GM21528 (cell line): ENCODE measurements around the gene DCTN3.

Experiments used
- ATAC-seq: cut with Tn5 transposase; IDR thresholded peaks from one replicate; pipeline ENCODE4 v1.9.1; 2021; ENCODE audit warnings: mild to moderate bottlenecking, moderate library complexity; ENCODE audit not compliant: unreplicated experiment, low FRiP score

DCTN3 gene

GRCh38 chr9:34620061-34620994 is at the start of gene DCTN3:
TSS of gene DCTN3 (minus strand) at chr9:34620495. CDS start at chr9:34620464, 31 bp downstream.
- ATAC-seq: peak; percentile 93

GRCh38 chr9:34665381-34666250 is 45.3 kb upstream of the DCTN3 start:
- peak; percentile 59 for ATAC-seq

DNA sequence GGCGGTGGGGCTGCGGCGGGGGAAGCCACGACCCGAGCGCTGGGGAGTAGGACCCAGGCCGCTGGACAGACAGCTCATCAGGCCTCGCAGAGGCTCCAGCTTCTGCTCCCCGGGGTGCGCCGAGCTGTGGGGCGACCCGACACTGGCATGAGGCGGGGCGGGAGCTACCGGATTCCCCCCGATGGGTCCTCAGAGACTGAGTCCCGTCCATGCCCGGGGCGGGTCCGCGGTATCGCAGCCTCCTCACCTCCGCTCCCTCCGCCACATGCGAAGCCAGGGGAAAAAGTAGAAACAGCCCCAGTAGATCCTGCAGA is 44.7 kb upstream of the DCTN3 start:
- ATAC-seq: peak; percentile 27

DNA sequence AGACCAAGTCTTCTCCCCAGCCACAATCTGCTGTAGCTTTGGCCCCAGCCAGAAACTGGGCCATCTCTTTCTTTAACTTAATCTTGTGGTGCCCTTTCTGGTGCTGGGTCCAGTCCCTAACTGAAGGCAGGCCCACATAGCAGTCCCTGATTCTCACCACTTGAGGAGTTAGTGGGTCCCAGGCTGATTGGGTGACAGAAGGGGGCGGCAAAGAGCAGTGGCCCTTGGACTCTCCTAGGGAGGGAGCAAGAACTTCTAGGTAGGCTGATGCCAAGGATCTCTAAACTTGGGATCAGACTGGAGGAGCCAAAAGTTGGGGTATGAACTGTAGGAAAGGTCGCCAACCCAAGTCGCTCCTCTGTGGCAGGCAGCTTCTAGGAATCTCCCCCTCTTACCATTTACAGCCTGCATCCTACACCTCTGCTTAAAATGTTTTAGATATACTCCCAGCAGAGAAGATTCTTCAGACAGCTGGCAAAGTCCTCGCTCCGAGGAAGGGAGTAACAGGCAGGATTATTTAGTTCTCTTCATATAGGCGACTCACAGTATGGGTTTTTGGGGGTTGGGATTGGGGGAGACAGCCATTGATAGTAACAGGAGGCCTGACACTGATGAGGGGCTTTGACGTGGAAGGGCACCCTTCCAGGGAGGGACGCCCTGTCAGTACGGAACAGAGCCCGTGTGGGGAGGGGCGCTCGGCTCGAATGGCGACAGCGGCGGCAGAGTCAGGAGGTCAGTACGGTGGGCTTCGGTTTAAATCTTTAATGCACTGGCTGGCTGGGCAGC is 44.2 kb upstream of the DCTN3 start:
- ATAC-seq: peak; percentile 37

DNA sequence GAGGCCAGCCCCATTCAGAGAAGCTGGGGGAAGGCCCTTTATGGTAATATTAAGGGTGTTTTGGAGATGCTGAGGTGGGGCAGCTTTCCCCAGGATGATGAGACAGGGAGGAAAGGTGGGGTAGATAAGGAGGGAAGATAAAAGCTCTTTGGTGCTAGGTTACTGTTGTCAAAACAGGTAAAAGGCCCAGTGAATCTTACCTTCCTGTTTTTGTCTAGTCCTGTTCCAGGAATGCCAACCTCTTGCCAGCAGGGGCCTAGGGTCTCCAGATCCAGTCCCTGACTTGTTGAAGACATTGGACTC is 43.0 kb upstream of the DCTN3 start:
- no peak for ATAC-seq

DNA sequence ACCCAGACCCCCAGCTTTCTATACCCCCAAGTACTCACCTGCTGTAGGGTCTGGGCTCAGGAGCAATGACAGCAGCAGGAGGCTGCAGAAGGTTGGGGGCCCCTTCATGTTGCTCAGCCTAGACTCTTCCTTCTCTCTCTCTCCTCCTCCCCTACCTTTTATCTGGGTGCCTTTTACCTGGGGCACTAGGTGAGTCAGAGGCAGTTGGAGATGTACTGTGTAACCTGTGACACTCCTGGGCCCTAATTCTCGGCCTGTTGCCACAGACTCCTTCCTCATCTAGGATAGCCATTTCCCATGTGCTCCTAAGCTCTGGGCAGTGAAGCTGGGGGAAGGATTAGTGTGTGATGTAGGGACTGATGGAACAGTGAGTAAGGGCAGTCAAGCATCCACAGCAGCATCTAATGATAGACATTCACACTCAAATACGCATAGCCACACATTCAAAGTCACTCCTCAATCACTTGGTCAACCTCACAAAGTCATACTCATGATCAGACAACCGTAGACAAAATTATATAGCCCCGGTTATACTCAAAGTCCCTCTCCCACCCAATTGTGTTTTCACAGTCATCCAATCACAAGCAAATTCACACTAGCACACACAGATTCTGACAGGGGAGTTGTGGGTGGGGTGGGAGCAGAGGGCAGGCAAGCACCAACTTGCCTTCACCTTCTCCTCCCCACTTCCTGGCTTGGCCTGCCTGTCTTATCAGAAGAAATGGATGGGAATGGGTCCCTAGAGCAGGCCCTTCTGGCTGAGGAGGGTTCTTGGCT is 42.4 kb upstream of the DCTN3 start, which contains the start of gene CCL27:
CCL27 (minus strand) TSS at position 132 of the 777 bp plus-strand sequence; CDS start at position 108, 24 bp downstream.
- ATAC-seq: no peak

DNA sequence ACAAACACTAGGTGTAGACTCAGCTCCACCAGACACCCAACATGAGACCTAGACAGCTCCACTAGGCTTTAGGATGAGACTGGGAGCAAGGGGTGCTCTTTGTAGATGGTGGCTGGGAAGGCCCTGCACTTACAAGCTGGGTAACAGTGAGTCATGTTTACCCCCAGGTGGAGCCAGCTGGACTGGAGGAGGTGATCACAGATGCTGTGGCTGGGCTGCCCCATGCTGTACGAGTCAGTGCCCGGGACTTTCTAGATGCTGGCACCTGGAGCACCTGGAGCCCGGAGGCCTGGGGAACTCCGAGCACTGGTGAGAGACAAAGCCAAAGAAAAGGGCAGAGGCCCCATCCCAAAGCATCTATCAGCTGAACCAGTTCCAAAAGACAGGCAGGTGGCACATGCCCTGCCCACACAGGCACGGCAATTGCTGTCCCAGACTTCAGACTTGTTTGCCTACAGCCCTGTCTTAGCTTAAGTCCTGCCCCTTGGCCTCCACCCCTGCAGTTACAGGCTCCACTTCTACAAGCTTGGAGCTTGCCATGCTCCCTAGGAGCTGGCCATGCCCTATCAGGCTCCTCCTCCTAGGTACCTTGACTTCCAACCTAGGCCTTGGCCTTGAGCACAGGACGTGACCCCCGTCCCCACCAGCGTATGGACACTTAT is 39.4 kb upstream of the DCTN3 start:
- no peak for ATAC-seq

- no peak for ATAC-seq
Observed at GRCh38 chr9:34658461-34658860, 38.2 kb upstream of the DCTN3 start.

- ATAC-seq: no peak
Observed at GRCh38 chr9:34656992-34657391, 36.7 kb upstream of the DCTN3 start.

DNA sequence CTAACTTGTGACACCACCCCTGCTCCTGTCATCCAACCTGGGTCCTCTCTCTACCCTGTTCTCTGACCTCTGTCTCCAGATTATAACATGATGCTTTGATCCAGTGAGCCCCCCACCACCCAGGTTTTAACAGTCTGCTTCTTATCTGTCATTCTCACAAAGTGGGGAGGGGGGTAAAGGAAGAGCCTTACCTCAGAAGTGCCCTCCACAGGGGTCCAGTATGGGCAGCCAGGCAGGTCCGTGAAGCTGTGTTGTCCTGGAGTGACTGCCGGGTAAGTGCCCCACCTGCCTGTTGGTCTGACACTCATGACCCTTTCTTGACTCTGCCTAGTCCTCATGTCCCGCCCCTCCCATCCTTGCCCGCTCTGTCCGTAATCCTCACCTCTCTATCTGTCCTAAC is 35.1 kb upstream of the DCTN3 start:
- no peak for ATAC-seq

DNA sequence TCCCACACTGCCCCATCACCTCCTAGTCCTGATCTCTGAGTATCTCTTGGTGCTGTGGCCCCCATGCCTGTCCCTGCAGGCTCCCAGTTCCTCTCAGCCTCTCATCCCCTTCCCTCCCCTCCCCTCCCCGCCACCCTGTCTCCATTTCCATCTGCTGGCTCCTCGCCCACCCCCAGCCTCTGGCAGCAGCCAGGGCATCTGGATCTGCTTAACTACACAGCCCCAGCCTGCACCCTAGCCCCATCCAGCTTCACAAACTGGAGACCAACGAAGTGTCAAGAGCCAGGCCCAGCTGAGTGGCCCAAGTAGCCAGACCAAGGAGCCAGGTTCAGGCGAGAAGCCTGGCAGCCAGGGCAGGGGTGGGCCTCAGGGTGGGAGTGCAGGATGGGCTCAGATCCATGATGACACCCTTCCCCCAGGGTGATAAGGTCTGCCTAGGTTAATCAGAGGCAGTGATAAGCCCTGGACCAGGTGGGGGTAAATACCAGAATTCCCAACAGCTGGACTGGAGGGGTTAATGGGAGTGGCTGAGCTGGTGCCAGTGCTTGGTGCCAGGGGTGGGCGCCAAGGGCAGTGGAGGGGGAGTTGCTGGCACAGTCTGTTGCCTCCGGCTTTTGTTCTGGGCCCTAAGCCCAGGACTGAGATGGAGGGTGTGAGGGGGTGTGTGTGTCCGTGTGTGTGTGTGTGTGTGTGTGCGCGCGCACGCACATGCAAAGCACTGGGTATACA is 34.2 kb upstream of the DCTN3 start:
- ATAC-seq: no peak

- ATAC-seq: no peak
Observed at GRCh38 chr9:34653151-34654072, 33.1 kb upstream of the DCTN3 start.

DNA sequence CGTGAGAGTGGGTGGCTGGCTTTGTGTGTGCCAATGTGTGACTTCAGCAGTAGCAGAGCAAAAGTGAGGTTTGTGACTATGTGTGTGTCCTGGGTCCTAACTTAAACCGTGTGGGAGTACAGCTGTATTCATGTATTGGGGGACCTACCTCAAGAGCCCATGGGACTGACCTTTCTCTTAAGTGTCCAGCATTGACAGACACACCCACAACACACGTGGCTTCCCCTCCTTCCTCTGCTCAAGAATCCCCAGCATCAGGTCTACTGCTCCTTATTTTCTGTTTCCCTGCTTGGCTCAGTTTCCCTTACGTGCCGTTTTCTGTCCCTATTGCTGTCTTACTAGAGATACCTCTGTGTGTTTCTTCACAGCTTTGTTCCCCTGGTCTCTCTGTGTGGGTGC is 32.3 kb upstream of the DCTN3 start:
- no peak for ATAC-seq

GRCh38 chr9:34651876-34652601 is 31.7 kb upstream of the DCTN3 start, which contains the start of gene IL11RA:
TSS of gene IL11RA (plus strand) at chr9:34652185. CDS start at chr9:34655218, 3,033 bp downstream.
- no peak for ATAC-seq

DNA sequence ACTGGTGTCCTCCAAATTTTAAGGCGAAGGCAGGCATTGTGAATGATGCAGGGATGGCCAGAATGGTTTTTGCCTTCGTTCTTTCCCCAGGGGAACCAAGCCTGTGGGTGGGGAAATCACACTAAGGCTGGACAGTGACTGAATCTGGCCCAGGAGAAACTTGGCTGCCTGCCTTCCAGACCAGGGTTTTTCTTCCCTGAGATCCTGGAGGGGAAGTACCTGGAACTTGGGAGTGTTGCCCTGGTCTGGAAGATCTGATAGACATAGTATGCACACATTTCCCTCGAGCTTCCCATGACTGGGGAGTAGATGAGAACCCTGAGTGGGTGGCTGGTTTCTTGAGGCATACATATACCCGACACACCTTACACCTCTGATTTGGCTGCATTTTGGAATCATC is 31.0 kb upstream of the DCTN3 start:
- no peak for ATAC-seq

GRCh38 chr9:34650816-34651215 is 30.5 kb upstream of the DCTN3 start:
- ATAC-seq: no peak

GRCh38 chr9:34648673-34649072 is 28.4 kb upstream of the DCTN3 start:
- no peak for ATAC-seq
